HG03280 (cell line): Measurements from ENCODE around the gene PSD2.

Source experiments
- ATAC-seq: cut with Tn5 transposase; IDR thresholded peaks from one replicate; pipeline ENCODE4 v1.9.1; 2021; ENCODE audit warnings: mild to moderate bottlenecking, moderate library complexity; ENCODE audit not compliant: unreplicated experiment

PSD2 gene

DNA sequence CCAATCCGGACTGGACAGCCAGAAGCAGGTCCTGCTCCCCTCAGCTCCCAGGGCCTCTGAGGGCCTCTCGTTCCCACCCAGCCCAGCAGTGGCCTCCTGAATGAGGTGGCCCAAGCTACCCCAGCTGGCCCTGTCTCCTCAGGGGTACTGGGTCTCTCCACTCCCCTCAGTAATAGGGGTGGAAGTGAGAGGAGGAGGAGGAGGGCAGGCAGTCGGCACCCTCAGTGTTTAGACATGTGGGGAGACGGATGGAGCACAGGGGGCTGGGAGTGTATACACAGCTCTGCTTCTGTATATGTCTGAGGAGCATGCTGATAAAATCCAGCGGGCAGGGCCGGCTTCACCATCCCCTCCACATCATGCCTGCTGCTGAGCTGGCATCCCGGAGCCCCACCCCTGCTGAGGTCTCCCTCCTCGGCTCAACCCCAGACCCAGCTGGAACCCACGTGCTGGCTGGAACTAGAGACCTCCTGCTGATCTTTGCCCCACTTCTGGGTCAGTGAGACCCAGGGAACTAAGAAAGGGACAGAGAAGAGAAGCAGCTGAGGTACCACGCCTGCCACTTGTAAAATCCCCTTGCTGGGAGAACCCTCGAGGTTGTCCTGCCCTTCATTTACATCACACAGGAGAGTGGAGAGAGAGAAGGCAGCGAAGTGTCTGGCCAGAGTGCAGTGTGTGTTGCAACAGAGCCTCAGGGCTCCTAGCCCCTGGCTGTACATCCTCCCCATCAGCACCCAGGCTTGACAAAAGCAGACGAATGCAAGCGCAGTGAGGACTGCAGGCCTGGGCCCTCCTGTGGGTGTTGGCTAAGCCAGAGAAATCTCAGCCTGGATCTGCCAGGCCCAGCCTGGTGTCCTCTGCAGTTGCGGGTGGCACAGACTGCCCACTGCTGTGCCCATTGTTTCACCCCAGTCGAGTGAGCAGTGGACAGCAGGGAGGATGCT lies 77.5 kb downstream of the PSD2 start:
- ATAC-seq, result no peak

DNA sequence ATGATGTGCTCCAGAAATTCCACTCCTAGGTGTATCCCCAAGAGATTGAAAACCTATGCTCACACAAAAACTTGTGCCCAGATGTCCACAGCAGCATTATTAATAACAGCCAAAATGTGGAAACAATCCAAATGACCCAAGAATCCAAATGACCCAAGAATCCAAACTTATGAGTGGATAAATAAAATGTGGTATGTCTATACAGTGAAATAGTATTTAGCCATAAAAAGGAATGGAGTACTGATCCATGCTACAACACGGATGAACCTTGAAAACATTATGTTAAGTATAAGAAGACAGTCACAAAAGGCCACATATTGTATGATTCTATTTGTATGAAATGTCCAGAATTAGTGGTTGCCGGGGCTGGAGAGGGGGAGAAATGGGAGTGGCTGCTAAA lies 80.3 kb downstream of the PSD2 start:
- no peak for ATAC-seq

DNA sequence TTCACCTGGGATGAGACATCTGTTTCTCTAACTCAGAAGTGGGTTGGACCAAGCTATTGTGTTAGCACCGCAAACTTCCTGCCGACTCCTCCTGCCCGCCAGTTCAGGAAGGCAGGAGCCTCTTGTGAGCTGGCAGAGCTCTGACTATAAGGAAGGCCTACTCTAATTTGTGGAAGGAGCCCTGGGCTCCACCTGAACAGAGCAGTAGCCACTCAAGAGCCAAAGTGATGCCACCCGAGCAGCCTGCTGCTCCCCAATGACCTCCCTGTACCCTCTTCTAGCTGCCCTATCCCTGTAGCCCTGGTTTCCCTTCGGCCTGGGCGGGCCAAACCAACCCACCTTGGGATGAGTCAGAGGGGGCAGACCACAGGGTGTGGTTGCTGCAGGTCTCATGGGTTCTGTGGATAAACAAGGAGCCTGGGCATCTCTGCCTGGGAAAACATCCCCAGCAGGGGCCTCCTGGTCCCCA lies 81.6 kb downstream of the PSD2 start:
- no peak for ATAC-seq

DNA sequence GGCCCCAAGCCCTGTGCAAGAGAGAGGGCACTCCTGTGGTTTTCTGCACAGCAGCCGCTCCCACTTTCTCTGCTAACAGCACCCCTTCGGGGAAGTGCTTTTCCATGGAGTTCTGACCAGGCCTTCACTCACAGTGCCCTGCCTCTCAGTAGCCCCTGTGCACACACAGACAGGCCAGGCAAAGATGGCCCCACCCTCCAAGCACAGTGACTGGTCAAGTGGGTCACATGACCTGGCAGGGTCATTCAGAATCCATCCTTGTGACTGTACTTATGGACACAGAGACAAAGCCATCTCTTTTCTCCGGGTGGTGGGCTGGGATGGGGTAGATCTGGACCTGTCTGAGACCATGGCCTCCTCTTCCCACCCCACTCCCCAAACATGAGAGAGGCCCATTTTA lies 82.5 kb downstream of the PSD2 start:
- ATAC-seq, result no peak

DNA sequence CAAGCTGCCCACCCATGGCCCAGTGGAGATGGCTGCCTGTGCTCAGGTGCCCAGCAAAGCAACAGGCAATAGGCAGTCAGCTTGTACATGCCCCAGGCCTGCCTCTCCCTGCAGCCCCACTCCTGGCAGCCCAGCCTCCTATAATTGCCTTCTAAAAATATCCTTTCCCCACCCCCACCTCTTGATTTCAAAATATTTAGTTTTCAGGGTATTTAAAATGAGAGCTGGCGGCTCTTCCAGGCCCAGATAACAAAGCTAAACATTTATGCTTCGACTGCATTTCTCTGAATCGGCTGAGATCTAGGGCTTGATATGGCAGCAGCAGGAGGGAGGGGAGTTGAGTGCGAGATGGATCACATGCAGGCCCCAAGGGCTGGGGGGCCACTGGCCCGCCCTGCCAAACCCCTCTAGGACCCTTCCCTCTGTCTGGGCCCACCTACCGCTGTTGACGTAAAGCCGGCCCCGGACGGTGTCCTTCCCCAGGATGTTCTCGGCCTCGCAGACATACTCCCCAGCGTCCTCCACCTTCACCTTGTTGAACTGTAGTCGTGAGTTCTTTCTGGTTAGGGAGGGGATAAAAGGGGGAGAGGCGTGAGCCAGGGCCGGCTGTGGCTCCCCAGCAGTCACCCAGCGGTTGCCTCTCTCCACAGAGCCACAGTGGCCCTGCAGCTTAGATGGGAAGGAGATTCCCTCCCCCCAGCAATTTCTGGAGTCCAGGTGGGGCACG lies 85.0 kb downstream of the PSD2 start:
- ATAC-seq, result no peak

DNA sequence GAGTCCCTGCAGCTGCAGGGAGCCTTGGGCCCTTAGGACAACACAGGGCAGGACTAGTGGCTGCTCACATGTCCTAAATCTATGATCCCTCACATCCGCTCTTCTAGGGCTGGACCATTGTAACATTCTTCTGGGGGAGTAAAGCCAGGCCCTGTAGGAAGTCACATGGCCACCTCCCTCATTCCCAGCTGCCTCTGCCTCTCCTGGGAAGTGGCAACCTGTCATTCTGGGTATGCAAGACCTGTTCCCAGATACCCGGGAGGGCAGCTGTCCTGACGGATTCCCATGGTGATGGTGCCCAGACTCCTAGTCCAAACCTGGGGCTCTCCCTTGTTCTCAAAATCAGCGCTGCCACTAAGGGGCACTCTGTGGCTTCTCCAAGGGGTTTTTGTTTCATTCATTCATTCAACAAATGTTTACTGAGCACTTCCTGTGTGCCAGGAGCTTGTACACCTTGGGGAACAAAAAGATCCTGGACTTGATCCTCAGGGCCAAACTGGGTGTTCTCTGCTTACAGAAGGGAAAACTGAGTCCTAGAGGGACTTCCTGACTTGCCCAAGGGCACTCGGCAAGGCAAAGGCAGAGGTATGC lies 85.6 kb downstream of the PSD2 start:
- no peak for ATAC-seq

DNA sequence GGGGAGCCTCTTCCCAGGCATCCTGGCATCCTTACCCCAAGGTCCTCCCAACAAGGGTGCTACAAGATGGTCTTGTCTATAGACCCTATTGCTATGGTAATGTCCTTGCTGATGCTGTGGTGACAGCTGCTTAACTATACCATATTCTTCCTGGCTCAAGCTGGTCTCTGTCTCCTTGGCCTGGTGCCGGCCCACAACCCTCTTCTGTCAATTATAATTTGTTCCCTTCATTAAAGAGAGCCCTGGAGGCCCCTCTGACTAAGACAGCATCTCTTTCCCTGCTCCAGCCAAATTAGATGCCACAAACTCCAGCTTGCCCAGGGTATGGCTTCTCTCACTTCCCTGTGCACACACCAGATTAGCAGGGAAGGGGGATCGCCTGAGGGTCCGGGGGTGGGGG lies 86.7 kb downstream of the PSD2 start:
- no peak for ATAC-seq

DNA sequence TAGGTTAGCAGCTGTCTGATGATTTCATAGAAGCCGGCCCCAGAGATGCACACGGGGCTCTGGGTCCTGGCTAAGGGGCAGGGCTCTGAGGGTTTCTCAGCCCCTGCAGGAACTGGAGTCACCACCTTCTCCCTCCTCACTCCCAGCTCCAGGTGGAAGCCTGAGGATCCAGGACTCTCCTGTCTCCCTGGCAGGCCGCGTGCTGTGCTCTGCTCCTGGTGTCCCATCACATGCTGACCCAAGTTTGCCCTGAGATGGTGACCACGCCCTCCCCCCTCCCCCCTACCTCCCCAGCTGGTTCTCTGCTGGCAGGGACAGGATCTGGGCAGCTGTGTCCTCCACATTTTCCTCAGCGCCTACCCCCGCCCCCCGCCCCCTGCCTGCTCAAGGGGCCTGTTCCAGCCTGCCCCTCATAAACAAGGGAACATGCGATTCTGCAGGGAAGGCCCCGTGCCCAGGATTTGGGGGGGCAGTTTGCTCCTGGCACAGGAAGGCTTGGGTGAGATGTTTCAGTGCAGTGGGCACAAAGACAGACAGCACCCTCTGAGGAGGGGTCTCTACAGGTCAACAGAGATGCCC lies 87.4 kb downstream of the PSD2 start:
- no peak for ATAC-seq

DNA sequence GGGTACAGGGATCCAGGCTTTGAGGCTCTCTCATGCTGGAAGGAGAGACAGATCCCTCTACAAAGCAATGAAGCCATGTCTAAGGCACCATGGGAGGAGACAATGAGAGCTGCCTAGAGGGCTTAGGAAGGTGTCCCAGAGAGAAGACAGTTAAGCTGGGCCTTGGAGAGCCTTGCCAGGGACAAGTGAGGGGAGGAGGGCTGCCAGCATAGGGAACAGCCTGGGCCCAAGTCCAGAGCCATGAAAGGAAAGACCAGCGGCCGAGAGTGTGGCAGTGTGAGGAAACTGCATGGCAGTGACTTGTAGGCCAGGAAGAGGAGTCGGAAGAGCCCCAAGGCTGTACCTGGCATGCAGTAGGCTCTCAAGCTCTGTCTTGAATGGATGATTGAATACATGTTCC lies 88.5 kb downstream of the PSD2 start:
- no peak for ATAC-seq

DNA sequence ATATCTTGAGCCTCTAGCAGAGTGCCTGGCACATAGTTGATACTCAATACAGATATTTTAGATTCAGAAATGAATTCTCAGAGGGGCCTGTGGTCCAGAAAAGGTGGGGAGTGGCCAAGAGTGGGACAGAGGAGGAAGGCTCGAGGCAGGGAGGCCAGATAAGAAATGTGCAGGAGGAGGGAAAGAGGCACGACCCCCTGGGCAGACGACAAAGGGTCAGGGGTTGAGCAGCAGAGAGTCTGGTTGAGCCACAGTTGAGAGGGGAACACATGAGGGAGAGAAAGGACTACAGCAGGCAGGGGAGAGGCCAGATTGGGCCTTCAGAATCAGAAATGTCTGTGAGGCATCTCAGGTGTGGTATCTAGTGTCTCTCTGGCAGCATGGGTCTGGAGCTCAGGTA lies 89.1 kb downstream of the PSD2 start:
- no peak for ATAC-seq

DNA sequence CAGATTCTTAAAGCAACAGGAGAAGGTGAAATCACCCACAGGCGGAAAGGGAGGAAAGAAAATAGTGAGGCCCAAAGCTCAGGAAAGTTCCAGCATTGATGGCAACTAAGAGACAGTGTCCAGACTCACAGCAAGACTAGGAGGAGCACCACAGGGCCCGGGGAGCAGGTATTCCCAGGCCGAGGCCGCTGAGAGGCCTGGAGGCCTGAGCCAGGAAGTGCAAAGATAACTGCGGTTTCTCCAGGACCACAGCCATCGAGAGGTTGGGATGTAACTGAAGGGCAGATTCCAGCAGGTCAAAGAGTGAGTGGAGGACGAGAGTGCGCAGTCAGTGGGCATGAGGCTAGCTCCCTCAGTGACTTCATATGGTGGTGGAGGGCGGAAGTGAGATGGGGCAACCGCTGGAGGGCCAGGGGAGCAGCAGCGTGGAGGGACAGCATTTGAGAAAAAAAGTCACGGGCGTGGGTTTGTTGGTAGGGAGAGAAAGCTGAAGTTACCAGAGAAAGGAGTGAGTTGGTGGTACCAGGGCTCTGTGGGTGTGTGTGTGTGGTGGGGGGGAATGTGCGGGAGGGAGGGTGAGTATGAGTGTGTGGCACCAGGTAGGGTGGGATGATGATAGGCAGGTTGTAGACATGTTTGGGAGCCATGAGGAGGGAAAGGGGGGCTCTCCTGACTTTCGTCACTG lies 89.7 kb downstream of the PSD2 start:
- no peak for ATAC-seq

DNA sequence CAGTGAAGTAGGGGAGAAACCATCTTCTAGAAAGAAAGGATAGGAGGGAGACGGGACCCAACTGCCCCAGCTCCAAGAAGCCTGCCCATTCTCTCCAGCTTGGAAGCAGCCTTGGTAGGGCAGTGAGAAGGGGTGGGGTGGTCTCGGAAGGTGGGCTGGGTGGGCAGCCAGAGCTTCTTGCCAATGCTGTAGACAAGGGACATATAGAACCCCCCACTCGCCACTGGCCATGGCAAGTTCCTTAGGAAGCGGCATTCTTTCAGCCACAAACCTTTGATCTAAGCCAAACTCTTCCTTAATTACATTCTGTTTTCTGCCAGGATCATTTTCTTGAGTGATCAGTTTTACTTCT lies 90.2 kb downstream of the PSD2 start:
- no peak for ATAC-seq

DNA sequence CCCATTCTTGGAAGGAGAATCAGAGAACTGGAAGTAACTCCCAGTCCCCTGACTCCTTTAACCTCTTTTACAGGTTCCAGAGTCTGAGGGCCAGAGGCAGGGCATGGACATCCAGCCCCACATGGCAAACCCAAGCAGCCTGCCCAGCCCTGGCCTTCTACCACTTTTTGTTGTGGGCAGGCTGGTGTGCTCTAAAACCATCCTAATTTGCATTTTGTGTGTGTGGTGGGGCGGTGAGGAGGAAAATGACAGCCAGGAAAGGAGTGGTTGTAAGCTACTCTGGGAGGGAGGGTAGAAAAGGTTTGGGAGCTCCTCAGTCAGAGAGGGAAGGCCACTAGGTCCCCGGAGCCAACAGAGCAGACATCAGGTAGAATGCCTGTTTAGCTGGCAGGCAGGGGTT lies 90.6 kb downstream of the PSD2 start:
- ATAC-seq, result no peak

DNA sequence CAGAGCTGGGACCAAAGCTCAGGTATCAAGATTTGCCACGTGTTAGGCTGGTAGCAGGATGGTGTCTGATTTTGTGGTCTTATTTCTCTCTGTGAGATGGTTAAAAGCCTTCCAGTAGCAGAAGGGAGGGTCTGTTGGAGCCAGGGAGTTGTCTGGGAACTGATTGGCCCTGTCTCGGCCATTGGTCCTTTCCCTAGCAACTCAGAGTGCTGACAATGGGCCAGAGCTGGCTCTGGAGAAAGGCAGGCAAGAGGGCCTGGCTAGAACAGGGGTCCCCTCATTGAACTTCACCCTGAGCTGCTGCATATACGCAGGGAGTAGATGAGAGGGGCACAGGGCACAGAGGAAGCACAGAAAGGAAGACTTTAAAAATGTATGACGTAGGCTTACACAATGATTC lies 92.8 kb downstream of the PSD2 start:
- no peak for ATAC-seq

DNA sequence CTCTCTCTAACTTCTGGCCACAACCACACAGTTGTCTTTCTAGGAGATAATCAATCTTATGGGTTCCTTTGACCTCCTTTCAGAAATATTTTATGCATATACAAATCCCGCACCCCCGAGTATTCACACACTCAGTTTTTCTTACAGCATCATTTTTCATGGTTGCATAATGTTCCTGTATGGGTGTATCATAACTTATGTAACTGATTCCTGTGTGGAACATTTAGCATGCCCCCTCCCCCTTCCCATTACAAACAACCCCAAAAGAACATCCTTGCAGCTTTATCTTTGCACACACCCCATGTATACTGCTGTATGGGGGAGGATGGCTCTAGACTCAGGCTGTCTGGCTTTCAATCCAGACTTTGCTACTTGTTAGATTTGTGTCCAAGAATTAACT lies 93.8 kb downstream of the PSD2 start:
- no peak for ATAC-seq

DNA sequence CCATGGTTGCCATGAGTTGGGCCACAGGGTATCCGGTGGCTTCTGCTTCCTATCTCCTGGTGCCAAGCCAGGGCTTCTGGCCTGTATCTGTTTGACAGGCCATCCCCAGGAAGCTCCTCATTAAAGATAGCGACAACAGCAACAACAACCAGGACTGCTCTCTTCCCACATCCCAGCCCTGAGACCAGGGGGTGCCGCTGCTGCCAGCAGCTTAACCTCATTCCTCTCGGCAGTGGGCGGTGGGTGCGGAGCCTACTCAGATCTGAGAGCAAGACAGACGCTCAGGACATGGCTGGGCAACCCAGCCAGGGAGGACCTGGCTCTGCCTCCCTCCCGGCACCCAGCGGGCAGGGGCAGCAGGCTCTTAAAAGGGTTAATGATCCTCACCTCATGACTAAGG lies 98.3 kb downstream of the PSD2 start:
- no peak for ATAC-seq
